22Rv1 (cell line): ENCODE measurements around the gene LATS2.

Experiments used
- H3K27ac ChIP-seq: fragments of 450-650 bp; 2 replicates; pipeline ENCODE4 v1.5.1; 2017
- ZFX ChIP-seq: fragments of 450-650 bp; IDR thresholded peaks from 2 replicates; pipeline ENCODE4 v1.6.1; 2017; ENCODE audit warnings: antibody characterized with exemption, borderline replicate concordance
- TF ChIP-seq, protein P1 (sequence below): fragments of 450-650 bp; IDR thresholded peaks from 2 replicates; pipeline ENCODE4 v1.5.1; 2017; ENCODE audit warnings: mild to moderate bottlenecking

Gene LATS2

GRCh38 chr13:21031594-21032275 lies 29.7 kb downstream of the LATS2 start:
- TF ChIP-seq, protein P1, sequence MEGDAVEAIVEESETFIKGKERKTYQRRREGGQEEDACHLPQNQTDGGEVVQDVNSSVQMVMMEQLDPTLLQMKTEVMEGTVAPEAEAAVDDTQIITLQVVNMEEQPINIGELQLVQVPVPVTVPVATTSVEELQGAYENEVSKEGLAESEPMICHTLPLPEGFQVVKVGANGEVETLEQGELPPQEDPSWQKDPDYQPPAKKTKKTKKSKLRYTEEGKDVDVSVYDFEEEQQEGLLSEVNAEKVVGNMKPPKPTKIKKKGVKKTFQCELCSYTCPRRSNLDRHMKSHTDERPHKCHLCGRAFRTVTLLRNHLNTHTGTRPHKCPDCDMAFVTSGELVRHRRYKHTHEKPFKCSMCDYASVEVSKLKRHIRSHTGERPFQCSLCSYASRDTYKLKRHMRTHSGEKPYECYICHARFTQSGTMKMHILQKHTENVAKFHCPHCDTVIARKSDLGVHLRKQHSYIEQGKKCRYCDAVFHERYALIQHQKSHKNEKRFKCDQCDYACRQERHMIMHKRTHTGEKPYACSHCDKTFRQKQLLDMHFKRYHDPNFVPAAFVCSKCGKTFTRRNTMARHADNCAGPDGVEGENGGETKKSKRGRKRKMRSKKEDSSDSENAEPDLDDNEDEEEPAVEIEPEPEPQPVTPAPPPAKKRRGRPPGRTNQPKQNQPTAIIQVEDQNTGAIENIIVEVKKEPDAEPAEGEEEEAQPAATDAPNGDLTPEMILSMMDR, result no peak
- TF ChIP-seq ZFX, result no peak
- H3K27ac ChIP-seq, result no peak overlapping the region

DNA sequence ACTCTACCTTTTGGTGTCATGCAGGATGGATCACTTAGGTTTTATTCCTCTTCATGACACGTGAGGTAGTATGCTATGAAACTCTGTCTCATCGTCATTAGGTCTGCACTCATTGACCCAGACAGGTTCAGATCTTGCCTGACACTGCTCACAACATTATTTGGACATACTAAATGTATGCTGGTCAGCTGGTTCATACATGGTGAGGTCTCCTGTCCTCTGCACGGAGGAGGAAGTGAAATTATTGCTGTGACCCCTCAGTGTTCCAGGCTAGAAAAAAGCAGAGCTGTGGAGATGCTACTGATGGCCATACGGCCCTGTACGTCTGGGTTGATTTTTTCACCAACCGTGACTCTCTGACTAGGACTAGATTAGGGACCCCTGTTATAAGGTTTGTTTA lies 35.8 kb downstream of the LATS2 start:
- no peak overlapping the region for H3K27ac ChIP-seq
- TF ChIP-seq, protein P1, result no peak
- TF ChIP-seq ZFX, result no peak

DNA sequence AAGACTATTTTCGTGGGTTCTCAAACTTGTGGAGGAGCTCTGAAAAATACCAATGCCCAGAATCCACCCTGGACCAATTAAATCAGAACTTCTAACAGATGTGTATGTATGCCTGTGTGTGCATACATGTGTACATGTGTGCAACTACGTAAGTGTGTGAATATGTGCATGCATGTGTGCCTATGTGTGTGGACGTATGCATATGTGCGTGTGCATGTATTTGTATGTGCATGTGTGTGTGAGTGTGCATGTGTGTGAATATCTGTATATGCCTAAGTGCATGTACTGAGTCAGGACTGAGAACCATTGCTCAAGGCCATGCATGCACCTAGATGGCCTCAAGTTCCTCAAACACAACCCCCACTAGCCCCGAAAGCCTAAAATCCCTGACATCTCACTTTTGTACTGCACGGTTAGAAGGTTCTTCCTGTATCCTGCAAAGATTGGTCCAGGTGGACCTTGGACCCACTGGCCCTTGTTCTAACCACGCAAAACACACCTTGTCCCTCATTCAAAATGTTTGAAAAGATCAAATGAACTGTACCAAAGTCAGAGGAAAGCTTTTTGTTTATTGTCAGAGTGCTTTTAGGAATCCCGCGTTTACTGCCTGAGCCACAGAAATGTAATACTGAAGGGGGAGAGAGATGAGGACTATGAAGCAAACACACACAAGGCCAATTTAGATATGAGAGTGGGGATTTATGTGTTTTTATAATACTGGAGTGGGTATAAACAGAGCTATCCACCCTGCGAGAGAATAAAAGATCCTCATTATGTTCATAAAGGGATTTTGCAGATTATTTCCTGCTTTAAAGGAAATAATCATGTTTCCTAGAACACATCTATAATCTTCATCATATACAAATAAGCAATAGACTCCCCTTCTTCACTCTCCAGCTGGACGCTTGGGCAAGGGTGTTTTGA lies 39.1 kb downstream of the LATS2 start:
- no peak for TF ChIP-seq ZFX
- TF ChIP-seq, protein P1, result no peak
- H3K27ac ChIP-seq, result no peak overlapping the region

DNA sequence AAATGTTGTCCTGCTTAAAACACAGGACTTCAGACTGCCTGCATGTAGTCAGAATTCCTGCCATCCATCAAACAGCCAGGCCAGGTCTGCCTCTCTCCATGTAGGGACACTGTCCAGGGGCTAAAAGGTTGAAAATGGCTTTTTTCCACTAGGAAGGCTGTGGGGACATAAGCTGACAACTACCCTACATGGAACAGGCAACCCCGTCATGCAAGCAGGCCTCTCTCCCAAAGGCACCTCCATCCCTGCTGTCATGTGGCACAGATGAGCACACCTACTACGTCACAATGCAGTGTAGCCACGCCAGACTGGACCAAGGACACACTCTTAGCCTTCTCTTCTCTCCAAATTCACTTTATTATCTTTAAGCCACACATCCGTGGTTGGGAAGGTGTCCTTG lies 40.8 kb downstream of the LATS2 start:
- H3K27ac ChIP-seq, result no peak overlapping the region

GRCh38 chr13:21020176-21020575 lies 41.2 kb downstream of the LATS2 start:
- H3K27ac ChIP-seq, result no peak overlapping the region
- no peak for TF ChIP-seq ZFX
- TF ChIP-seq, protein P1, result no peak

More for the DNA sequence above, 40.8 kb downstream of the LATS2 start:
- no peak for TF ChIP-seq ZFX
- TF ChIP-seq, protein P1, result no peak

- H3K27ac ChIP-seq, result no peak overlapping the region
- TF ChIP-seq ZFX, result no peak
- TF ChIP-seq, protein P1, result no peak
Observed at GRCh38 chr13:21018220-21018619, 43.2 kb downstream of the LATS2 start.

- H3K27ac ChIP-seq, result 0 out of 2 replicates have a peak overlapping the region, but pooled peaks have one; percentile 3
- TF ChIP-seq, protein P1, result no peak
- TF ChIP-seq ZFX, result no peak
Observed at GRCh38 chr13:21016487-21016886, 44.9 kb downstream of the LATS2 start.
